GM19025 (cell line): Measurements from ENCODE around the gene UBE4A.

Experiments used
- ATAC-seq: cut with Tn5 transposase; IDR thresholded peaks from one replicate; pipeline ENCODE4 v1.9.1; 2021; ENCODE audit warnings: mild to moderate bottlenecking, low read depth, moderate library complexity; ENCODE audit not compliant: unreplicated experiment

Gene UBE4A, protein sequence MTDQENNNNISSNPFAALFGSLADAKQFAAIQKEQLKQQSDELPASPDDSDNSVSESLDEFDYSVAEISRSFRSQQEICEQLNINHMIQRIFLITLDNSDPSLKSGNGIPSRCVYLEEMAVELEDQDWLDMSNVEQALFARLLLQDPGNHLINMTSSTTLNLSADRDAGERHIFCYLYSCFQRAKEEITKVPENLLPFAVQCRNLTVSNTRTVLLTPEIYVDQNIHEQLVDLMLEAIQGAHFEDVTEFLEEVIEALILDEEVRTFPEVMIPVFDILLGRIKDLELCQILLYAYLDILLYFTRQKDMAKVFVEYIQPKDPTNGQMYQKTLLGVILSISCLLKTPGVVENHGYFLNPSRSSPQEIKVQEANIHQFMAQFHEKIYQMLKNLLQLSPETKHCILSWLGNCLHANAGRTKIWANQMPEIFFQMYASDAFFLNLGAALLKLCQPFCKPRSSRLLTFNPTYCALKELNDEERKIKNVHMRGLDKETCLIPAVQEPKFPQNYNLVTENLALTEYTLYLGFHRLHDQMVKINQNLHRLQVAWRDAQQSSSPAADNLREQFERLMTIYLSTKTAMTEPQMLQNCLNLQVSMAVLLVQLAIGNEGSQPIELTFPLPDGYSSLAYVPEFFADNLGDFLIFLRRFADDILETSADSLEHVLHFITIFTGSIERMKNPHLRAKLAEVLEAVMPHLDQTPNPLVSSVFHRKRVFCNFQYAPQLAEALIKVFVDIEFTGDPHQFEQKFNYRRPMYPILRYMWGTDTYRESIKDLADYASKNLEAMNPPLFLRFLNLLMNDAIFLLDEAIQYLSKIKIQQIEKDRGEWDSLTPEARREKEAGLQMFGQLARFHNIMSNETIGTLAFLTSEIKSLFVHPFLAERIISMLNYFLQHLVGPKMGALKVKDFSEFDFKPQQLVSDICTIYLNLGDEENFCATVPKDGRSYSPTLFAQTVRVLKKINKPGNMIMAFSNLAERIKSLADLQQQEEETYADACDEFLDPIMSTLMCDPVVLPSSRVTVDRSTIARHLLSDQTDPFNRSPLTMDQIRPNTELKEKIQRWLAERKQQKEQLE

GRCh38 chr11:118359295-118359958 is at the start of gene UBE4A:
Gene UBE4A, plus strand, starts transcription at chr11:118359600. Its CDS starts 5,481 bp downstream, at chr11:118365081.
- ATAC-seq = peak; percentile 91

GRCh38 chr11:118310271-118310670 is 49.1 kb upstream of the UBE4A start:
- no peak for ATAC-seq

GRCh38 chr11:118310781-118311485 is 48.5 kb upstream of the UBE4A start:
- ATAC-seq = no peak

DNA sequence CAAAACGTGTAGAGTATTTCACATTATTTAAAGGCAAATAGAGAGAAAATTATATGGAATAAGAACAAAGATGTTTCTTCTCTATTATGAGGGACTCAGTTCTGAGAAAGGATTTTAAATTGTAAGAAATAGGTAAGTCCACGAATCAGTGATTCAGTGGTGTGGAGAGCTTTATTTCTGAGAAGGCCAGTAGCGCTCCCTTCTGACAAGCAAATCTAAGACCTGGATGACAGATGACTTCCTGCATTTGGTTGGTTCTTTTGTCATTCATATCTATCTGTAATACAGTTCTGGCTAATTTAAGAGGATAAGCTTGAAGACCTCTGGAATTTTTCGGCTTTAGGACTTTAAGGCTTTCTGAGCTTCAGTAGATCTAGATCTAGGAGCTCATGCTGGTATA is 47.9 kb upstream of the UBE4A start:
- ATAC-seq = no peak

- no peak for ATAC-seq
Observed at GRCh38 chr11:118312328-118312727, 47.1 kb upstream of the UBE4A start.

GRCh38 chr11:118313242-118313641 is 46.2 kb upstream of the UBE4A start:
- ATAC-seq = no peak

GRCh38 chr11:118314988-118315411 is 44.4 kb upstream of the UBE4A start:
- no peak for ATAC-seq

- no peak for ATAC-seq
Observed at GRCh38 chr11:118318124-118318523, 41.3 kb upstream of the UBE4A start.

DNA sequence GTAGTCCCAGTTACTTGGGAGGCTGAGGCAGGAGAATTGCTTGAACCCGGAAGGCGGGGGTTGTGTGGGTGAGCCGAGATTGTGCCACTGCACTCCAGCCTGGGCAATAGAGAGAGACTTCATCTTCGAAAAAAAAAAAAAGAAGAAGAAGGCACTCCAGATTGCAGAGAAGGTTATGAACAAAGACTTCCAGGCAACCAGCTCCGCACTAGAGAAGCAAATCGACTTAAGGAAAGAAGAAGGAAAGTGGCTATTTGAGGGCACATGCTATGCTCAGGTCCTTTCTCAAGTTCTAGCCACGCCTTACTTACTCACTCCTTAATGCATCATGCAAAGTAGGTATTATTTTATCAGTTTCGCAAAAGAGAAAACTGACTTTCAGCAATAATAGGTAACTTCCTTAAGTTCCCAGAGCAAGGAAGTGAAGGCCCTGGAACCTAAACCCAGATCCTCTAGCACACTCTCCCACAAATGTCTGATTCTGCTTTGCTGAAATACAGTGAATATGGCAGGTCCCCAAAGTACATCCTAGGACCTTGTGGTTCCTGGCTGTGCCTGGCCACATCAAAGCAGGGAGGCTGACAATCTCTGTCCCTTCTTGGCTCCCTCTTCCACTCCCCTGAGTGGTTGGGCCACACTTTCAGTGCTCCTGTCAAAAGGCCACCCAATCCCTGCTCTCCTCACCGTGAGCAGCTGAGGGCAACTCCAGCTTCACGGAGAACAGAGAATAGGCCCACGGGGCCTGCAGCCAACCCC is 40.6 kb upstream of the UBE4A start:
- no peak for ATAC-seq

GRCh38 chr11:118319337-118319707 is 40.1 kb upstream of the UBE4A start:
- no peak for ATAC-seq

- no peak for ATAC-seq
Observed at GRCh38 chr11:118320515-118320914, 38.9 kb upstream of the UBE4A start.

- no peak for ATAC-seq
Observed at GRCh38 chr11:118321386-118322082, 37.9 kb upstream of the UBE4A start.

DNA sequence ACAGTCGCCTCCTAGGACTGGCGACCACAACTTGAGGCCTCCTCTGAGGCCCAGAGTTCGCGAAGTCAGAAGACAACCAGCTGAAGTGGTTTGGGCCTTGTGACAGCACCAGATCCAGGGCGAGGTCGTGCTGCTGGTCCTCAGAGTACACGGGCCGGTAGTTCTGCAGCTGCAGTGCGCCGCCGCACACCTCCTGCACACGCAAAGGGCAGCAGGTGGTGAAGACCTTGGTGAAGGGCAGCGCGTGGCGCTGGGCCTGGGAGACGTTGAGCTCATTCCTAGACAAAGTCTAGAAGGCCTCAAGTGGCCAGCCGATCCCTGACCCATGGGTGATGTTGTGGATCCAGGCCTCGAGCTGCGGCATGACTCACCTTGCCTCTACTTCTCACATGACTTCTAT is 36.7 kb upstream of the UBE4A start:
- no peak for ATAC-seq

DNA sequence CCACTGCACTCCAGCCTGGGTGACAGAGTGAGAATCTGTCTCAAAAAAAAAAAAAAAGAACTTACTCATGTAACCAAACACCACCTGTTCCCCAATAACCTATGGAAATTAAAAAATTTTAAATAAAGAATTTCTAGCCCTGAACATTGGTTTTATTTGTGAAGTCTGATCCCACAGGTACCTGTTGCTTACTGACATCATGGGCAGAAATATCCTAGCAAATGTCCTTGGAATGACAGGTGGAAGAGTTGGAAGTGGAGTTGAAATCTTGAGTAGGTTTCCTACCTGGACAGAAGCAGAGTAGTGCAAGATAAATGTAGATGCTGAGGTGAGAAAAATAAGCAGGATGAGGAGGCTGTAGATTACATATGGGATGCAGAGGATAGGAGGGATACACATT is 34.1 kb upstream of the UBE4A start:
- ATAC-seq = no peak

GRCh38 chr11:118328745-118329144 is 30.7 kb upstream of the UBE4A start:
- ATAC-seq = no peak

DNA sequence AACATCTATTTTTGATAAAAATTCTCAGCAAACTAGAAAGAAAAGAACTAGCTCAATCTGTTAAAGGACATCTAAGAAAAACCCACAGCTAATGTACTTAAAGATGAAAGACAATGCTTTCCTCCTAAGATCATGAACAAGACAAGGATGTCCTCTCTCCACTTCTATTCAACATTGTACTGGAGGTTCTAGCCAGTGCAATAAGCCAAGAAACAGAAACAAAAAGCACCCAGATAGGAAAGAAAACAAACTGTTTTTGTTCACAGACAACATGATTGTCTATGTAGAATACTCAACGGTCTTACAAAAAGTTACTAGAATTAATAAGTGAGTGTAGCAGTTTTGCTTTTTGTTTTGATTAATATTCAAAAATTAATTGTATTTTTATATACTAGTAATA is 24.7 kb upstream of the UBE4A start:
- ATAC-seq = no peak

GRCh38 chr11:118338637-118339061 is 20.8 kb upstream of the UBE4A start:
- no peak for ATAC-seq

- no peak for ATAC-seq
Observed at GRCh38 chr11:118339281-118339961, 20.0 kb upstream of the UBE4A start.
